ENCODE data around the gene WNT7A.
A peak's percentile ranks its signal among the peaks of the same experiment; 100 is the strongest.

The WNT7A gene

GRCh38 chr3:13884851-13885703 lies 5.2 kb upstream of the WNT7A start:
- peak; percentile 54 for TF ChIP-seq CTCF (IDR thresholded peaks at IDR 0.05; ENCODE audit: low read depth, low read length)
- H3K4me3 ChIP-seq (ENCODE audit: low read depth, low read length), result no peak overlapping the region
- in situ Hi-C loops (cut with HindIII; ENCODE audit: low sequenced_read_pairs), result no loop called here
- DNase-seq (ENCODE audit: low read depth, low spot score), result no peak

GRCh38 chr3:13883681-13884080 lies 3.8 kb upstream of the WNT7A start:
- in situ Hi-C loops (cut with HindIII; ENCODE audit: low sequenced_read_pairs), result no loop called here
- DNase-seq (ENCODE audit: low read depth, low spot score), result no peak
- no peak for TF ChIP-seq CTCF (IDR thresholded peaks at IDR 0.05; ENCODE audit: low read depth, low read length)
- no peak overlapping the region for H3K4me3 ChIP-seq (ENCODE audit: low read depth, low read length)

GRCh38 chr3:13882876-13883275 lies 3.0 kb upstream of the WNT7A start:
- DNase-seq (ENCODE audit: low read depth, low spot score), result no peak
- no peak overlapping the region for H3K4me3 ChIP-seq (ENCODE audit: low read depth, low read length)
- in situ Hi-C loops (cut with HindIII; ENCODE audit: low sequenced_read_pairs), result no loop called here
- TF ChIP-seq CTCF (IDR thresholded peaks at IDR 0.05; ENCODE audit: low read depth, low read length), result no peak

GRCh38 chr3:13881536-13882410 lies 1.9 kb upstream of the WNT7A start:
- no peak for TF ChIP-seq CTCF (IDR thresholded peaks at IDR 0.05; ENCODE audit: low read depth, low read length)
- no peak overlapping the region for H3K4me3 ChIP-seq (ENCODE audit: low read depth, low read length)
- in situ Hi-C loops (cut with HindIII; ENCODE audit: low sequenced_read_pairs), result no loop called here
- no peak for DNase-seq (ENCODE audit: low read depth, low spot score)

- TF ChIP-seq CTCF (IDR thresholded peaks at IDR 0.05; ENCODE audit: low read depth, low read length), result no peak
- DNase-seq (ENCODE audit: low read depth, low spot score), result no peak
- in situ Hi-C loops (cut with HindIII; ENCODE audit: low sequenced_read_pairs), result no loop called here
- no peak overlapping the region for H3K4me3 ChIP-seq (ENCODE audit: low read depth, low read length)
Measured at GRCh38 chr3:13880811-13881156, 913 bp upstream of the WNT7A start.

- no peak overlapping the region for H3K4me3 ChIP-seq (ENCODE audit: low read depth, low read length)
- in situ Hi-C loops (cut with HindIII; ENCODE audit: low sequenced_read_pairs), result no loop called here
- no peak for DNase-seq (ENCODE audit: low read depth, low spot score)
Measured at GRCh38 chr3:13879102-13879945, 547 bp downstream of the WNT7A start.

More at GRCh38 chr3:13879102-13879945, 547 bp downstream of the WNT7A start:
- no peak for TF ChIP-seq CTCF (IDR thresholded peaks at IDR 0.05; ENCODE audit: low read depth, low read length)
